Measurements from ENCODE around the gene FGF4.
"Not testable (repeated sequence)": the region's sequence is repeated elsewhere in the genome, so short reads cannot be mapped to it uniquely, and the experiment has no call there.

Gene FGF4

GRCh38 chr11:69771466-69771865 lies 3.7 kb downstream of the FGF4 start:
- Histone ChIP-seq H3K27ac (ENCODE audit: low read length) (no peak overlapping the region), H3K4me3 (ENCODE audit: low read depth in 1 of 2, low read length in 2 of 2) (no peak overlapping the region), H3K4me2 (ENCODE audit: insufficient read depth, low read length) (no peak overlapping the region), H3K9ac (ENCODE audit: low read depth, low read length) (no peak overlapping the region), H2AFZ (ENCODE audit: low read depth, low read length) (no peak overlapping the region), H4K20me1 (ENCODE audit: insufficient read depth, low read length) (no peaks in the 10 kb centered on the region), H3K4me1 (ENCODE audit: insufficient read depth, low read length) (no peaks in the 10 kb centered on the region), H3K9me3 (ENCODE audit: insufficient read depth, low read length, severe bottlenecking) (no peaks in the 10 kb centered on the region), H3K27me3 (ENCODE audit: insufficient read depth, low read length, poor library complexity) (no peaks in the 10 kb centered on the region), H3K79me2 (ENCODE audit: insufficient read depth, low read length) (no peaks in the 10 kb centered on the region), H3K36me3 (ENCODE audit: insufficient read depth, low read length) (no peaks in the 10 kb centered on the region)
- no peak for ATAC-seq (ENCODE audit: insufficient read depth, low read depth)
- no peak for TF ChIP-seq CTCF (IDR thresholded peaks at IDR 0.05; ENCODE audit: borderline replicate concordance, extremely low read depth, low read length, poor library complexity, severe bottlenecking)
- TF ChIP-seq EZH2 (IDR thresholded peaks at IDR 0.05; ENCODE audit: borderline replicate concordance, low read depth, low read length, severe bottlenecking) = no peak
- DNase-seq = no peak

- no peaks in the 10 kb centered on the region for H3K27me3 ChIP-seq (ENCODE audit: insufficient read depth, low read length, poor library complexity)
- no peak overlapping the region for H3K4me3 ChIP-seq (ENCODE audit: low read depth in 1 of 2, low read length in 2 of 2)
- no peak overlapping the region for H3K4me2 ChIP-seq (ENCODE audit: insufficient read depth, low read length)
- H3K27ac ChIP-seq (ENCODE audit: low read length) = no peak overlapping the region
- DNase-seq = no peak
- no peaks in the 10 kb centered on the region for H3K36me3 ChIP-seq (ENCODE audit: insufficient read depth, low read length)
- H2AFZ ChIP-seq (ENCODE audit: low read depth, low read length) = no peak overlapping the region
- no peak for ATAC-seq (ENCODE audit: insufficient read depth, low read depth)
- no peaks in the 10 kb centered on the region for H3K79me2 ChIP-seq (ENCODE audit: insufficient read depth, low read length)
- no peaks in the 10 kb centered on the region for H4K20me1 ChIP-seq (ENCODE audit: insufficient read depth, low read length)
- TF ChIP-seq CTCF (IDR thresholded peaks at IDR 0.05; ENCODE audit: borderline replicate concordance, extremely low read depth, low read length, poor library complexity, severe bottlenecking) (no peak), EZH2 (IDR thresholded peaks at IDR 0.05; ENCODE audit: borderline replicate concordance, low read depth, low read length, severe bottlenecking) (no peak)
- no peaks in the 10 kb centered on the region for H3K9me3 ChIP-seq (ENCODE audit: insufficient read depth, low read length, severe bottlenecking)
- H3K4me1 ChIP-seq (ENCODE audit: insufficient read depth, low read length) = no peaks in the 10 kb centered on the region
- H3K9ac ChIP-seq (ENCODE audit: low read depth, low read length) = no peak overlapping the region
Measured at GRCh38 chr11:69770540-69770939, 4.6 kb downstream of the FGF4 start.

- H3K9me3 ChIP-seq (ENCODE audit: insufficient read depth, low read length, severe bottlenecking) = no peaks in the 10 kb centered on the region
- no peak overlapping the region for H3K9ac ChIP-seq (ENCODE audit: low read depth, low read length)
- no peaks in the 10 kb centered on the region for H3K36me3 ChIP-seq (ENCODE audit: insufficient read depth, low read length)
- H3K79me2 ChIP-seq (ENCODE audit: insufficient read depth, low read length) = no peaks in the 10 kb centered on the region
- no peak for ATAC-seq (ENCODE audit: insufficient read depth, low read depth)
- H3K4me1 ChIP-seq (ENCODE audit: insufficient read depth, low read length) = no peaks in the 10 kb centered on the region
- H3K27me3 ChIP-seq (ENCODE audit: insufficient read depth, low read length, poor library complexity) = no peaks in the 10 kb centered on the region
- H3K4me3 ChIP-seq (ENCODE audit: low read depth in 1 of 2, low read length in 2 of 2) = no peak overlapping the region
- no peak overlapping the region for H3K4me2 ChIP-seq (ENCODE audit: insufficient read depth, low read length)
- DNase-seq = no peak
- peaks cover 3% of the 10 kb centered on the region; the same call in 1 of the 2 replicates for H4K20me1 ChIP-seq (ENCODE audit: insufficient read depth, low read length)
- TF ChIP-seq EZH2 (IDR thresholded peaks at IDR 0.05; ENCODE audit: borderline replicate concordance, low read depth, low read length, severe bottlenecking) = no peak
- TF ChIP-seq CTCF (IDR thresholded peaks at IDR 0.05; ENCODE audit: borderline replicate concordance, extremely low read depth, low read length, poor library complexity, severe bottlenecking) = no peak
- no peak overlapping the region for H3K27ac ChIP-seq (ENCODE audit: low read length)
- no peak overlapping the region for H2AFZ ChIP-seq (ENCODE audit: low read depth, low read length)
Measured at GRCh38 chr11:69765498-69765995, 9.6 kb downstream of the FGF4 start.

GRCh38 chr11:69764918-69765317 lies 10.2 kb downstream of the FGF4 start:
- not testable (repeated sequence) for H3K9me3 ChIP-seq (ENCODE audit: insufficient read depth, low read length, severe bottlenecking); H3K36me3 ChIP-seq (ENCODE audit: insufficient read depth, low read length); H3K4me2 ChIP-seq (ENCODE audit: insufficient read depth, low read length); H3K9ac ChIP-seq (ENCODE audit: low read depth, low read length); H3K27me3 ChIP-seq (ENCODE audit: insufficient read depth, low read length, poor library complexity); H3K27ac ChIP-seq (ENCODE audit: low read length); DNase-seq; H3K4me1 ChIP-seq (ENCODE audit: insufficient read depth, low read length); H2AFZ ChIP-seq (ENCODE audit: low read depth, low read length); H3K4me3 ChIP-seq (ENCODE audit: low read depth in 1 of 2, low read length in 2 of 2); H3K79me2 ChIP-seq (ENCODE audit: insufficient read depth, low read length); H4K20me1 ChIP-seq (ENCODE audit: insufficient read depth, low read length); ATAC-seq (ENCODE audit: insufficient read depth, low read depth)

All from DND-41 (cell line).